K562 (cell line): ENCODE results near the gene VSIG4. TPM values are rescaled to one million over a fixed set of nuclear protein-coding genes. Genes with fewer than 3 reads are reported as not detected.

Experiments used
- ATF7 ChIP-seq: fragments of 450-650 bp; IDR thresholded peaks from 2 replicates; pipeline ENCODE4 v1.7.1; 2014; ENCODE audit warnings: mild to moderate bottlenecking, moderate library complexity
- DEAF1 ChIP-seq: fragments of 450-650 bp; formaldehyde crosslinking; IDR thresholded peaks from 2 replicates; pipeline ENCODE4 v1.4.0; 2020; ENCODE audit warnings: mild to moderate bottlenecking, moderate library complexity
- E2F4 ChIP-seq: sonication (generic); formaldehyde crosslinking; IDR thresholded peaks from 2 replicates; pipeline ENCODE4 v1.8.0; 2022; ENCODE audit warnings: mild to moderate bottlenecking, low read depth, missing genetic modification reagents
- ELF2 ChIP-seq: fragments of 250-450 bp; sonication (Bioruptor Pico); IDR thresholded peaks from 2 replicates; pipeline ENCODE4 v1.5.0; 2021; ENCODE audit warnings: mild to moderate bottlenecking
- EP300 ChIP-seq: IDR thresholded peaks from 2 replicates; pipeline ENCODE4 v1.6.1; 2012; ENCODE audit warnings: low read length, improper control_type of control experiment
- ILK ChIP-seq: fragments of 450-650 bp; IDR thresholded peaks from 2 replicates; pipeline ENCODE4 v1.6.1; 2016; ENCODE audit warnings: missing genetic modification characterization, low read depth, mild to moderate bottlenecking, missing compliant biosample characterization, moderate library complexity, borderline replicate concordance
- JUND ChIP-seq, 2 experiments: IDR thresholded peaks; 2 replicates in 1 of 2; 3 replicates in 1 of 2; pipeline ENCODE4 v1.6.1; 2011; ENCODE audit warnings: borderline replicate concordance in 2 of 2, low read depth in 2 of 2, low read length in 2 of 2, improper control_type of control experiment in 1 of 2, missing biosample characterization in 1 of 2, missing genetic modification characterization in 1 of 2, missing genetic modification reagents in 1 of 2
- MCM5 ChIP-seq: fragments of 450-650 bp; IDR thresholded peaks from 2 replicates; pipeline ENCODE4 v1.6.1; 2016; ENCODE audit warnings: low read depth
- RFX7 ChIP-seq: fragments of 250-450 bp; sonication (Bioruptor Pico); IDR thresholded peaks from 2 replicates; pipeline ENCODE4 v1.5.1; 2021; ENCODE audit warnings: mild to moderate bottlenecking
- RHOXF2B ChIP-seq: fragments of 250-450 bp; sonication (Bioruptor Pico); conservative IDR thresholded peaks from 2 replicates; pipeline ENCODE4 v1.5.1; 2021
- RREB1 ChIP-seq: fragments of 250-450 bp; sonication (Bioruptor Pico); IDR thresholded peaks from 2 replicates; pipeline ENCODE4 v1.4.0; 2020
- TAF7 ChIP-seq: fragments of 450-650 bp; IDR thresholded peaks from 2 replicates; pipeline ENCODE4 v1.6.1; 2016; ENCODE audit warnings: missing genetic modification characterization, missing compliant biosample characterization
- USF1 ChIP-seq: sonication (generic); formaldehyde crosslinking; IDR thresholded peaks from 2 replicates; pipeline ENCODE4 v1.9.0; 2022; ENCODE audit warnings: mild to moderate bottlenecking, missing genetic modification reagents
- ZBTB7A ChIP-seq: IDR thresholded peaks from 2 replicates; pipeline ENCODE4 v1.6.1; 2011; ENCODE audit warnings: low read depth, mild to moderate bottlenecking, low read length, moderate library complexity, borderline replicate concordance; ENCODE audit not compliant: control insufficient read depth
- ZNF24 ChIP-seq: fragments of 450-650 bp; IDR thresholded peaks from 2 replicates; pipeline ENCODE4 v1.6.1; 2016
- polyA plus RNA-seq, 8 experiments: library from polyadenylated mRNA; depleted of rRNA in 4 of 8; stranded (reverse) in 5 of 8; unstranded in 3 of 8; fragments of >200 nt; fragmentation: Nextera tagmentation in 2 of 8; fragmentation: Illumina TruSeq in 1 of 8; extraction: Ambion mirVana in 2 of 8; extraction: Trizol in 1 of 8; gene quantifications; 2 replicates each; pipeline versions ENCODE4 v1.2.1 to v1.2.3, GENCODE V29; 2011 to 2014; ENCODE audit warnings: inconsistent platforms in 1 of 8, missing spikeins in 1 of 8
- total RNA-seq, 7 experiments: library from RNA; depleted of rRNA in 6 of 7; stranded (reverse); fragments of >200 nt in 6 of 7; fragmentation: Illumina TruSeq in 2 of 7; extraction: Trizol in 2 of 7; gene quantifications; 2 replicates each; pipeline versions ENCODE4 v1.2.1 to v1.2.3, GENCODE V29; 2011 to 2021; ENCODE audit warnings: low replicate concordance in 1 of 7

Gene VSIG4
- total and polyA plus RNA-seq, 9 of the 15 experiments (the other 6 are each of a cell fraction or from before 2014, with no cell fraction given), result 0.22 to 1.6 (median 0.46) TPM; not detected in 1

- TF ChIP-seq RFX7 (CRISPR knock-in tag), result 0 out of 2 replicates have a peak, but pooled peaks have one; percentile 49
- no peak for TF ChIP-seq ILK (tag)
- TF ChIP-seq E2F4 (CRISPR knock-in tag), result no peak
- TF ChIP-seq JUND (IDR thresholded peaks at IDR 0.05; ENCODE audit: borderline replicate concordance, low read depth, low read length), result no peak; the same call in 1 of the 2 replicates
- TF ChIP-seq JUND (tag; IDR thresholded peaks at IDR 0.05; ENCODE audit: borderline replicate concordance, low read depth, low read length), result no peak; the same call in 2 of the 3 replicates
- TF ChIP-seq ELF2, result peak; percentile 78
- TF ChIP-seq EP300, result no peak; the same call in 1 of the 2 replicates
- TF ChIP-seq MCM5, result no peak
- no peak; the same call in none of the 2 replicates for TF ChIP-seq RHOXF2B
- no peak for TF ChIP-seq TAF7
- TF ChIP-seq DEAF1, result peak; percentile 61
- TF ChIP-seq ZNF24, result no peak; the same call in 1 of the 2 replicates
- TF ChIP-seq RREB1, result no peak
- TF ChIP-seq ZBTB7A, result peak; percentile 40; the same call in 1 of the 2 replicates
- no peak for TF ChIP-seq USF1 (CRISPR knock-in tag)
- no peak for TF ChIP-seq ATF7
Observed at GRCh38 chrX:66021765-66022631, 17.9 kb downstream of the VSIG4 start (continued).
